Measurements from ENCODE around the gene TMEM179.

TMEM179 gene

DNA sequence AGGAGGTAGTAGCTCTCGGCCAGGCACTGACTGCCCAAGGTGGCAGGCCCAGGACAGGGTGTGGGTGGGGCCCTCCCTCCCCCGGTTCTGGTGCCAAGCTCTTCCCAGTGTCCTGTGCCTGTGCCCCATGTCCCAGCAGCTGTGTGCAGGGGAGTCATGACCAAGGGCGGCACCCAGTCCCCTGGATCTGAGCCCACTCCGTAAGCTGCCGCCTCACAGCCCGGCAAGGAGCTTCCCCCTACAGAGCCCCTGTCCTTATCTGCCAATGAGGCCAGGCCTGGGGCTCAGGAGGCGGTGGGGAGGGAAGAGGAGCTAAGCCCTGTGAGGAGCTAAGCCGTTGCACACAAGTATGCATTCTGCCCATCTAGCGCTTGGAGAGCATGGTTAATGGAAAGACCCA, 30.6 kb downstream of the TMEM179 start:
- DNase-seq (ENCODE audit: low read depth in 2 of 3, low spot score in 2 of 3), result no peak

- DNase-seq (ENCODE audit: low read depth in 2 of 3, low spot score in 2 of 3), result no peak
These were observed 31.9 kb downstream of the TMEM179 start for GRCh38 chr14:104572668-104573067.

DNA sequence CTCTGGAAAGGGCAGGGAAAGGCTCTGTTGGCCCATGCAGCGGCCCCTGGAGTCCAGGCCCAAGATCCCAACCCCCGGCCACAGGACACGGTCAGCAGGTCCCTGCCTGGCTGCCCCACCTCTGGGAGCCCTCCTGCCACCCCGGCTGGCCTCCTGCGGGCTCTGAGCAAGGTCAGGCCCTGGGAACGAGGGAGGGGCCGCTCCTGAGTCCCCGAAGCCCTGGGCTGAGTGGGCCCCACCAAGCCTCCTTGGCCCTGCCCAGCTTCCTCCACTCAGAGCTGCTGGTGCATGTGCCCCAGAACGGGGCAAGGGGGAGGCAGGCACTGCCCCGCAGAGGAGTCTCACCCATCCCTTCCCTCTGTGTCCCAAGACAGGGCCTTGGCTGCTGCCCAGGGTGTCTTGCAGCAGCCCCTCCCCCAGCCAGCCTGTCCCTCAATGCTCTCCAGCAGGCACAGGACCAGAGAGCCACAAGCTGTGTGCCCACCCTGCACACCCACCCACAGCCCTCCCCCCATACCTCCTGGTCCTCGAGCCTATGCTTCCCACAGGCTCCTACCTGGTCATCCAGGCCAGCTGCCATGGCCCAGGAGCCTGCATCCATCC, 32.4 kb downstream of the TMEM179 start:
- DNase-seq (ENCODE audit: low read depth in 2 of 3, low spot score in 2 of 3), result no peak

GRCh38 chr14:104571246-104571645, 33.3 kb downstream of the TMEM179 start:
- DNase-seq (ENCODE audit: low read depth in 2 of 3, low spot score in 2 of 3), result no peak

DNA sequence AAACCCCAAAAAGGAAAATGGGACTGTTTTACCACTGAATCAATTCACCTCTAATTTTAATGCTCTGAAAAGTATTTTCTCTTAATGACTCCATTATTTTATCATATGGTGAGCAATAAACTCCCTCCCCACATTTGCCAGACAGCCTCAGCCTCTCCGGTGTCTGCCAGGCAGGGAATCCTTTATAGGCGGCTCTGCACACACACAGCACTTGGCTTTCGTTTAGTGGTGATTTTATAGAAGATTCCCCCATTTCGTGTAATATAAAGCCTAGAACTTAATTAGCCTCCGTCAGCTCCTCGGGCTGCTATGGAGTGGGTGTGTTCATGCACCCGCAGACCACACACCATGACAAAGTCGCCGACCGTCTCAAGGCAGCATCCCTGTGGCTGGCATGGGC, 35.1 kb downstream of the TMEM179 start:
- DNase-seq (ENCODE audit: low read depth in 2 of 3, low spot score in 2 of 3), result no peak

DNA sequence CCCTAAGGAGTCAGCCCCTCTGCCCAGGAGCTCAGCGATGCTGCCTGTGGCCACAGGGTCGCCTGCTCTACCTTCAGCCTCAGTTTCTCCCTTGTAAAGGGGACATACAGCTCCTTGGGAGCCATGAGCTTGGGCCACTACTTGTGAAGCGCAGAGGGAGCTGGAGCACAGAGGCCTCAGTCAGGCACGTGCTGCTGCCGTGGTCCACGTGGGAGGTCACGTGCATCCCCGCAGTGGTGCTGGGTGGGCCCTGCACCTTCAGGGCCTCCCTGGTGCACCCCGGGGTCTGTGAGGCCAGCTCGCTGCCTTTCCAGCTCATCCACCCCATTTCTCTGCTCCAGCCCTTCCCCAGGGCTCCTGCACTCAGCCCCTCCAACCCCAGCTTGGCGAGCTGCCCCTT, 36.0 kb downstream of the TMEM179 start:
- DNase-seq (ENCODE audit: low read depth in 2 of 3, low spot score in 2 of 3), result no peak

- DNase-seq (ENCODE audit: low read depth in 2 of 3, low spot score in 2 of 3), result no peak
These were observed 36.7 kb downstream of the TMEM179 start for GRCh38 chr14:104567957-104568225.

DNA sequence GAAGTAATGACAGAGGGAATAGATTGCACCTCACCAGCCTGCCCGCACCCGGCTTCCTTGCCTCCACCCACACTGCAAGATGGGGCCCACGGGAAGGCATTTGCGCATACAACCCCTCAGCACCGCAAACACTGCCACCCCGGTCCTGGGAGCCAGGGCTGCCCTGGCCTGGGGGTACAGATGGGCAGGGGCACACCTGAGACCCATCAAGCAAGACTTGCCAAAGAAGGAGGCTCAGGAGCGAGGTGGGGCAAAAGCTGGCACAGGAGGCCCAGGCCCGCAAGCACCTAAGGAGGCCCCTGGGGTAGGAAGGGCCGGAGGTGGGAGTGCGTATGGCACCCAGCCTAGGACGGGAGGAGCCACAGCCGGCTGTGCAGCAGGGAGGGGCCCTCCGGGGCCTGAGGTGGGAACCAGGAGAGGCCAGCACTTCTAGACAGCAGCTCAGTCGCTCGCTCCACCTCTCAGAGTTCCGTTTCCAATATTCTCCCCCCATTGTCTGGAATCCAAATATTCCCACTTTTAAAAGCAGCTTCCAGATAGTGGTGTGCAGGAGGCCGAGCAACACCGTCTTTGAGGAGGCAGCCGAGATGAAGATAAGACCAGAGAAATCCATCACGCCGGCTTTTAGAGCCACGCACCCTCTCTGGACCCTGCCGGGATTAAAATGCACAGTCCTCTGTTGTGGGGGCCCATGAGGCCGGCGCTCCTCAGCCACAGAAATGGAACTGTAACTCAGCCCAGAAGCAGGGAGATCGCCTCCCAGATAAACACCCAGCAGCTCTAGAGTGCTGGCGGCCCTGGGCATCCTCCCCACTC, 37.2 kb downstream of the TMEM179 start:
- no peak for DNase-seq (ENCODE audit: low read depth in 2 of 3, low spot score in 2 of 3)

GRCh38 chr14:104564744-104565679, 39.6 kb downstream of the TMEM179 start:
- no peak for DNase-seq (ENCODE audit: low read depth in 2 of 3, low spot score in 2 of 3)

- peak; percentile 14 to 31 (median 30) for DNase-seq (ENCODE audit: low read depth in 2 of 3, low spot score in 2 of 3)
These were observed 40.6 kb downstream of the TMEM179 start for GRCh38 chr14:104563742-104564615.

DNA sequence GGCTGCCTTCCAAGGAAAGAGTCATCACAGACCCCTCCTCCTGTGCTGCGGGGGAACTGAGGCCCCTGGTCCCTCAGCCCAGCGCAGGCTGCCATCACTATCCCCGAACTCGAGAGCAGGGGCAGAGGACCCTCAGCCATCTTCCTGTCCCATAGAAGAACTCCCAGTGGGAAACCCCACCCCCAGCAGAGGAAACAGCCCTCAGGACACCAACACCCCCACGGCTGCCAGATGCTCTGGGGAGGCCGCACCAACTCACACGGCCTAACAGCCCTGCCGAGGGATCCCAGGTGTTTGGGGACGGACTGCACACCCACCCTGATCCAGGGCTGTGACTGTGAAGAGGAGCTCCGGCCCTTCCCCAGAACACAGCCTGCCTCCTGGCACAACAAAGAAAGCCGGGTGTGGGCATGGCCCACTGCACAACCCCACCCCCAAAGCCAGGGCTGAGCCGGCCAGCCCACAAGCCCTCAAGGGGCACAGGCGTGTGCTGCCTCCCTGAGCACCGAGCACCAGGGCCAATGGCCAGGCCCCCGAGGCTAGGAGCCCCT, 41.3 kb downstream of the TMEM179 start:
- DNase-seq (ENCODE audit: low read depth in 2 of 3, low spot score in 2 of 3), result no peak

- no peak for DNase-seq (ENCODE audit: low read depth in 2 of 3, low spot score in 2 of 3)
These were observed 42.0 kb downstream of the TMEM179 start for GRCh38 chr14:104562606-104563005.

DNA sequence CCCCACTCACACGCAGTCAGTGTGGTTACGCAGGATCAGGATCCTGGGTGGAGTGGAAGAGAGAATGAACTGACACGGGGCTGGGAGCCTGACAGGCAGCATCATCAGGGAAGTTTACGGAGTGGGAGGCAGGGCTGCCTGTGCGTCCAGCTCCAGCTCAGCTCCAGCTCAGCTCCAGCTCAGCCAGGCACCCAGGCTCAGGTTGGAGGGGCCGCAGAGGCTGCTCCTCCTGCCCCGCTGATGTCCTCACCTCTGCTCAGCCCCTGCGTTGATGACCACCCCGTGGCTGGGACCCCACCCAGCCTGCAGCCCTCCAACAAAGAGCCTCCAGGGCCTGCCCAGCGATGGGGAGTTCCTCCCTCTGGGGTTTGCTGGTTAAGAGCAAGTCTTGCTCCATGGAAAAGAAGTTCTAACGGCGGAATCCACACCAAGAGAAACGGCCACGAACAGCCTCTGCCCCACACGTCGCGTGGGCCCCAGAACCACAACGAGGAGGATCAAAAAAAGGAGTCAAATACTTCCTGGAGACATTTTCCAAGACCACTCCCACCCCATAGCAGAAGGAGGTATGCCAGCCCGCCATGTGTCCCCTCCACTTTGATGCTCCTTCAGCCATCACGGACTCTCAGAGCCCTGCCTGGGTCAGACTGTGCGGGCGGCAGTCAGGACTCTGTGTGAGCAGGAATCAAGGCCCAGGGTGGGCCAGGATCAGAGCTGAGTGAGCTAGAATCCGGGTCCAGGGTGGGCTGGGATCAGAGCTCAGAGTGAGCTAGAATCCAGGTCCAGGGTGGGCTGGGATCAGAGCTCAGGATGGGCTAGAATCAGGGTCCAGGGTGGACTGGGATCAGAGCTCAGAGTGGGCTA, 42.7 kb downstream of the TMEM179 start:
- DNase-seq (ENCODE audit: low read depth in 2 of 3, low spot score in 2 of 3), result no peak

GRCh38 chr14:104561124-104561557, 43.4 kb downstream of the TMEM179 start:
- DNase-seq (ENCODE audit: low read depth in 2 of 3, low spot score in 2 of 3), result no peak

- no peak for DNase-seq (ENCODE audit: low read depth in 2 of 3, low spot score in 2 of 3)
These were observed 44.0 kb downstream of the TMEM179 start for GRCh38 chr14:104560586-104560945.

GRCh38 chr14:104559804-104560585, 44.6 kb downstream of the TMEM179 start:
- no peak for DNase-seq (ENCODE audit: low read depth in 2 of 3, low spot score in 2 of 3)

- DNase-seq (ENCODE audit: low read depth in 2 of 3, low spot score in 2 of 3), result no peak
These were observed 45.4 kb downstream of the TMEM179 start for GRCh38 chr14:104559028-104559803.
